ENCODE measurements around the gene ZC3HAV1L. TPM values are rescaled to one million over a fixed set of nuclear protein-coding genes. Genes with fewer than 3 reads are reported as not detected.
"Not testable (repeated sequence)": the region's sequence is repeated elsewhere in the genome, so short reads cannot be mapped to it uniquely, and the experiment has no call there.

ZC3HAV1L gene
- total and polyA plus RNA-seq, 2 of the 8 experiments (the other 6 are each of a cell fraction or from before 2014, with no cell fraction given): 5.2 to 7.0 TPM

GRCh38 chr7:139054656-139055055 is 18.8 kb upstream of the ZC3HAV1L start:
- WGBS, 2 experiments (ENCODE audit: extremely low coverage in 1 of 2, insufficient coverage in 1 of 2, insufficient read length in 1 of 2, insufficient replicate concordance in 2 of 2, low coverage in 1 of 2, low lambda C conversion rate in 2 of 2, missing lambda C conversion rate in 1 of 2): 90% methylated on average over 14 of the region's 14 CpGs; no CpG with 5 or more reads in 1 of the 2 experiments
- not testable (repeated sequence) for H3K9ac ChIP-seq (replicated peaks in 1 of 4; ENCODE audit: extremely low read depth in 1 of 4, low read depth in 3 of 4, low read length in 3 of 4); H3K14ac ChIP-seq (ENCODE audit: insufficient read length); H2AFZ ChIP-seq (ENCODE audit: low read length); H4K91ac ChIP-seq (replicated peaks; ENCODE audit: insufficient read length, low read length); H4K8ac ChIP-seq (ENCODE audit: extremely low read depth, insufficient read depth, low read length); H2AK5ac ChIP-seq (ENCODE audit: low read depth, low read length); H3K4me3 ChIP-seq (ENCODE audit: extremely low read depth in 1 of 4, insufficient read depth in 2 of 4, low read depth in 3 of 4, low read length in 4 of 4); H3K4me1 ChIP-seq (replicated peaks in 1 of 4; ENCODE audit: control insufficient read depth in 3 of 4, insufficient read depth in 4 of 4, low read length in 3 of 4); FAIRE-seq; H4K20me1 ChIP-seq (replicated peaks in 1 of 2; ENCODE audit: control insufficient read depth in 1 of 2, insufficient read depth in 2 of 2, low read length in 2 of 2); H3K4ac ChIP-seq (replicated peaks; ENCODE audit: insufficient read length, low read depth, low read length); H3K9me3 ChIP-seq (ENCODE audit: insufficient read depth in 2 of 2, low read depth in 1 of 2, low read length in 1 of 2); H3K79me1 ChIP-seq (ENCODE audit: low read depth, low read length); H2BK15ac ChIP-seq (ENCODE audit: low read length); H3K23me2 ChIP-seq (ENCODE audit: low read depth, low read length); H3K27me3 ChIP-seq (replicated peaks in 1 of 4; ENCODE audit: control insufficient read depth in 3 of 4, extremely low read depth in 1 of 4, insufficient read depth in 3 of 4, low read length in 3 of 4); H2BK20ac ChIP-seq (ENCODE audit: low read length); H2BK120ac ChIP-seq (replicated peaks; ENCODE audit: low read depth, low read length); H3K4me2 ChIP-seq (ENCODE audit: insufficient read depth in 1 of 2, low read depth in 2 of 2, low read length in 2 of 2); H3K56ac ChIP-seq (replicated peaks; ENCODE audit: insufficient read length, low read depth, low read length); H2BK5ac ChIP-seq (ENCODE audit: low read depth, low read length); H2BK12ac ChIP-seq (ENCODE audit: low read depth, low read length); H3K27ac ChIP-seq (ENCODE audit: low read depth, low read length); H3K79me2 ChIP-seq (ENCODE audit: control insufficient read depth in 1 of 2, insufficient read depth in 2 of 2, low read length in 2 of 2); H3K18ac ChIP-seq (ENCODE audit: extremely low read depth, low read length); DNase-seq (ENCODE audit: low read depth in 1 of 2, low spot score in 2 of 2); H4K5ac ChIP-seq (ENCODE audit: insufficient read length, low read depth, low read length); H3K23ac ChIP-seq (ENCODE audit: insufficient read length)
- ChIA-PET POLR2A (ENCODE audit: partially characterized antibody) (interaction anchor here (0.7 to 1.6 kb wide), 2 partner anchors 15 to 20 kb away, joined by 3 read pairs; no protein-coding TSS in a partner anchor), CTCF (ENCODE audit: partially characterized antibody) (interaction anchor here (1.7 to 2.6 kb wide), 2 partner anchors 21 to 30 kb away, joined by 4 to 16 read pairs; no protein-coding TSS in a partner anchor)
- peaks cover 0 to 18% (median 4%) of the 10 kb centered on the region in 4 experiments; a peak in 5 of 8 replicates for H3K36me3 ChIP-seq (ENCODE audit: control insufficient read depth in 2 of 4, insufficient read depth in 4 of 4, low read length in 3 of 4)
